ENCODE results near the gene LMOD3. TPM values are rescaled to one million over a fixed set of nuclear protein-coding genes. Genes with fewer than 3 reads are reported as not detected.

LMOD3 gene
- total and polyA plus RNA-seq, 2 of the 8 experiments (the other 6 are each of a cell fraction or from before 2014, with no cell fraction given), result not detected

- H2AFZ ChIP-seq (ENCODE audit: low read length), result 0 out of 2 replicates have a peak overlapping the region, but pooled peaks have one; percentile 45
- no peak overlapping the region for H3K4ac ChIP-seq (replicated peaks; ENCODE audit: insufficient read length, low read depth, low read length)
- H3K56ac ChIP-seq (replicated peaks; ENCODE audit: insufficient read length, low read depth, low read length), result no peak overlapping the region
- no peaks in the 10 kb centered on the region for H3K27me3 ChIP-seq (replicated peaks in 1 of 4; ENCODE audit: control insufficient read depth in 3 of 4, extremely low read depth in 1 of 4, insufficient read depth in 3 of 4, low read length in 3 of 4)
- no peak overlapping the region for H2BK15ac ChIP-seq (ENCODE audit: low read length)
- CTCF ChIA-PET (ENCODE audit: partially characterized antibody), result interaction anchor here (0.6 to 6.3 kb wide), 21 partner anchors 12 to 552 kb away, joined by 3 to 59 read pairs (median 4); no protein-coding TSS in a partner anchor
- FAIRE-seq (no peak), DNase-seq (ENCODE audit: low read depth in 1 of 2, low spot score in 2 of 2) (no peak)
- 92% methylated on average over 6 of the region's 6 CpGs; no CpG with 5 or more reads in 1 of the 2 experiments for WGBS, 2 experiments (ENCODE audit: extremely low coverage in 1 of 2, insufficient coverage in 1 of 2, insufficient read length in 1 of 2, insufficient replicate concordance in 2 of 2, low coverage in 1 of 2, low lambda C conversion rate in 2 of 2, missing lambda C conversion rate in 1 of 2)
- no peak overlapping the region for H3K9ac ChIP-seq (replicated peaks in 1 of 4; ENCODE audit: extremely low read depth in 1 of 4, low read depth in 3 of 4, low read length in 3 of 4)
- no peak overlapping the region for H3K27ac ChIP-seq (ENCODE audit: low read depth, low read length)
- no peak overlapping the region for H4K8ac ChIP-seq (ENCODE audit: extremely low read depth, insufficient read depth, low read length)
- no peak overlapping the region for H2BK120ac ChIP-seq (replicated peaks; ENCODE audit: low read depth, low read length)
- H3K23me2 ChIP-seq (ENCODE audit: low read depth, low read length), result no peaks in the 10 kb centered on the region
- H4K5ac ChIP-seq (ENCODE audit: insufficient read length, low read depth, low read length), result no peak overlapping the region
- H3K9me3 ChIP-seq (ENCODE audit: insufficient read depth in 2 of 2, low read depth in 1 of 2, low read length in 1 of 2), result no peaks in the 10 kb centered on the region
- H4K20me1 ChIP-seq (replicated peaks in 1 of 2; ENCODE audit: control insufficient read depth in 1 of 2, insufficient read depth in 2 of 2, low read length in 2 of 2), result no peaks in the 10 kb centered on the region
- no peak overlapping the region for H3K4me2 ChIP-seq (ENCODE audit: insufficient read depth in 1 of 2, low read depth in 2 of 2, low read length in 2 of 2)
- H3K4me1 ChIP-seq (replicated peaks in 1 of 4; ENCODE audit: control insufficient read depth in 3 of 4, insufficient read depth in 4 of 4, low read length in 3 of 4), result no peaks in the 10 kb centered on the region
- POLR2A ChIA-PET (ENCODE audit: partially characterized antibody), result no interaction called here
- no peak overlapping the region for H4K91ac ChIP-seq (replicated peaks; ENCODE audit: insufficient read length, low read length)
- no peak overlapping the region for H2BK5ac ChIP-seq (ENCODE audit: low read depth, low read length)
- no peak overlapping the region for H3K23ac ChIP-seq (ENCODE audit: insufficient read length)
- H3K79me2 ChIP-seq (ENCODE audit: control insufficient read depth in 1 of 2, insufficient read depth in 2 of 2, low read length in 2 of 2), result no peaks in the 10 kb centered on the region
- H3K18ac ChIP-seq (ENCODE audit: extremely low read depth, low read length), result no peak overlapping the region
- no peak overlapping the region for H2BK20ac ChIP-seq (ENCODE audit: low read length)
- TF ChIP-seq SUZ12 (IDR thresholded peaks at IDR 0.05; ENCODE audit: low read length) (no peak), CHD1 (IDR thresholded peaks at IDR 0.05; ENCODE audit: low read depth, low read length) (no peak), BCL11A (IDR thresholded peaks at IDR 0.05; ENCODE audit: low read depth in 2 of 2, low read length in 2 of 2) (no peak), ASH2L (IDR thresholded peaks at IDR 0.05; ENCODE audit: low read length) (no peak), CEBPB (IDR thresholded peaks at IDR 0.05; ENCODE audit: low read depth, low read length) (no peak), GABPA (IDR thresholded peaks at IDR 0.05; ENCODE audit: borderline replicate concordance, insufficient read depth, low read length) (no peak), JUND (IDR thresholded peaks at IDR 0.05; ENCODE audit: low read length) (no peak), TAF1 (IDR thresholded peaks at IDR 0.05; ENCODE audit: low read depth, low read length) (no peak), KDM5A (IDR thresholded peaks at IDR 0.05; ENCODE audit: low read length) (no peak), CBX8 (IDR thresholded peaks at IDR 0.05; ENCODE audit: borderline replicate concordance, low read depth, low read length) (no peak), SP2 (IDR thresholded peaks at IDR 0.05; ENCODE audit: low read length) (no peak), EGR1 (IDR thresholded peaks at IDR 0.05; ENCODE audit: borderline replicate concordance, low read depth, low read length) (no peak), RNF2 (IDR thresholded peaks at IDR 0.05; ENCODE audit: borderline replicate concordance, low read depth, low read length, missing control alignments, poor library complexity, severe bottlenecking) (no peak)
- no peaks in the 10 kb centered on the region for H3K36me3 ChIP-seq (ENCODE audit: control insufficient read depth in 2 of 4, insufficient read depth in 4 of 4, low read length in 3 of 4)
- H3K14ac ChIP-seq (ENCODE audit: insufficient read length), result no peak overlapping the region
- H3K79me1 ChIP-seq (ENCODE audit: low read depth, low read length), result no peaks in the 10 kb centered on the region
- no peak overlapping the region for H2BK12ac ChIP-seq (ENCODE audit: low read depth, low read length)
- no peak overlapping the region for H3K4me3 ChIP-seq (ENCODE audit: extremely low read depth in 1 of 4, insufficient read depth in 2 of 4, low read depth in 3 of 4, low read length in 4 of 4)
- H2AK5ac ChIP-seq (ENCODE audit: low read depth, low read length), result no peak overlapping the region
Observed at GRCh38 chr3:69119138-69119537, 3.3 kb downstream of the LMOD3 start.

All from H1 (cell line).